ENCODE results near the gene C22orf39.

Gene C22orf39, protein sequence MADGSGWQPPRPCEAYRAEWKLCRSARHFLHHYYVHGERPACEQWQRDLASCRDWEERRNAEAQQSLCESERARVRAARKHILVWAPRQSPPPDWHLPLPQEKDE

DNA sequence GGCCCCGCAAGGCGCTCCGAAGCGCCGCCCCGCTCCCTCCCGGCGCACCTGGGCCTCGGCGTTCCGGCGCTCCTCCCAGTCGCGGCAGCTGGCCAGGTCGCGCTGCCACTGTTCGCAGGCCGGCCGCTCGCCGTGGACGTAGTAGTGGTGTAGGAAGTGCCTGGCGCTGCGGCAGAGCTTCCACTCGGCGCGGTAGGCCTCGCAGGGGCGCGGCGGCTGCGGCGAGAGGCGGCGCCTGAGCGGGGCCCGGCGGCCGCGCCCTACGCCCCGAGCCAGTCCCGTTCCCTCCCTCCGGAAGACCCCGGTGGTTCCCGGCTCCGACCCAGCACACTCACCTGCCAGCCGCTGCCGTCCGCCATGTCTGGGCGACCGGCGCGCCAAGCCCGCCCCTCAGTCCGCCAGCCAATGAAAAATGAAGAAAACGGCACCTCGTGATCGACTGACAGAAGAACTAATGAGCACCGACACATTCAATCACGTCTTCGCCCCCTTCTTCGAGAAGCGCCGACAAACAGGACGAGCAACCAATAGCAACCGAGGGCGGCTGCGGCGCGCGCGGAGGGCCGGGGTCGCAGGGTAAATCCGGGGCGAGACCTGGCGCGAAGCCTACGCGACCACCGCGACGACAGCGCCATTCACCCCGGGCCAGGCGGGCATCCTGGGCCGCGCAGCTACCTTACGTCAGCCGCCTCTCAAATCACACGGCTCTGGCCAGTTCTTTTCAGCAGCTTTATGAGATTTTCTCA is at the start of gene C22orf39:
Gene C22orf39 (minus strand): TSS at position 382 of the 746 bp plus-strand sequence. CDS start 23 bp downstream, at position 359.
- peak; percentile 98 for DNase-seq (ENCODE audit: low spot score)

DNA sequence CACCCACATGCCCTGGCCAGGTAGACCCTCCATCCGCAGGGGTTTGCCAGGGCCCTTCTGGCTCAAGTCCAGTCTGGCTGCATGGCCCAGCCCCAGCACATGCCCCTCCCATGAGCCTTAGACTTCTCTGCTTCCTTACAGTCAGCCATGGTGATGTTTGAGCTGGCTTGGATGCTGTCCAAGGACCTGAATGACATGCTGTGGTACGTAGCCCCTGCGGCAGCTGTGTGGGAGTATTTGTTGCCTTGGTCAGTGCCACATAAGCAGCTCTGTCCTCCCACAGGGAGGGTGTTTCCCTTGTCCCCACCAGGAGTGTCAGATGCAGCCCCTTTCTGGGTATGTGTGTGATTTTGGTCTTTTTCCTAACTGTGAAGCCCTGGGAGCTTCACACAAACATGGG is 49.7 kb upstream of the C22orf39 start:
- DNase-seq (ENCODE audit: low spot score), result no peak

DNA sequence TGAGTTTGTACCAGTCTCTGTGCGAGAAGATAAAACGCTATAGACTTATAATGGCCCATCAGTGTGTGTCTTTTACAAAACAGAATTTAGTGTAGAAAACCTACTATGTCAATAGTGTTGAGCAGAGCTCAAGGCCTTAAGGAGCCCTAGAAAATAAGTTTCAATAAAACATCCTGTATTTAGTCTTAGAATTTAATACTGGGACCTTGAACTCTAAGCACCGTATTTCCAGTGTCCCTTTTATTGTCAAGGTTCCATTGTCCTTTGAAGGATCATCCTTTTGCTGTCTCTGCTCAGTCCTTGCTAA is 48.8 kb upstream of the C22orf39 start:
- no peak for DNase-seq (ENCODE audit: low spot score)

DNA sequence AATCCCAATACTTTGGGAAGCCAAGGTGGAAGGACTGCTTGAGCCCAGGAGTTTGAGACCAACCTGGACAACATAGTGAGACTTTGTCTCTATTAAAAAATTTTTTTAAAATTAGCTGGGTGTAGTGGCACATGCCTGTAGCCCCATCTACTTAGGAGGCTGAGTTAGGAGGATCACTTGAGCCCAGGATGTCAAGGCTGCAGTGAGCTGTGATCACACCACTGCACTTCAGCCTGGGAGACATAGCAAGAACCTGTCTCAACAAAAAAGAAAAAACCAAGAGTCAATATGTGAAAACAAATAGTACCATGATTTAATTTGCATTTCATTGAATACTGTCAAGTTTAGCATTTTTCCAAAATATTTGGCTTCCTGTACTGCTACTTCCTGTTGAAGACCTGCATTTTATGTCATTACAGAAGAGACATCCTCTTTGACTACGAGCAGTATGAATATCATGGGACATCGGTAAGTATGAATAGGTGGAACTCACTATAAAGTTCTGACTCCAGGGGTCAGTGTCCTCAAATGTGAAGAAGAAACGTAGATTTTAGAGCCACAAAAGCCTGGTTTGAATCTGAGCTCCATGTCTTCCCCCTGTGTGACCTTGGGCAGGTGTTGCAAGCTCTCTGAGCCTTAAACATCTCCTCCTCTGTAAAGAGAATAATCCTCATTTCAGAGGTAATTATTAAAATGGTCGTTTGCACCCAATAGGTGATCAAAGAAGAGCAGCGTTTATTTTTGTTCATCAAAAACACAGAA is 48.2 kb upstream of the C22orf39 start:
- DNase-seq (ENCODE audit: low spot score), result peak; percentile 16

DNA sequence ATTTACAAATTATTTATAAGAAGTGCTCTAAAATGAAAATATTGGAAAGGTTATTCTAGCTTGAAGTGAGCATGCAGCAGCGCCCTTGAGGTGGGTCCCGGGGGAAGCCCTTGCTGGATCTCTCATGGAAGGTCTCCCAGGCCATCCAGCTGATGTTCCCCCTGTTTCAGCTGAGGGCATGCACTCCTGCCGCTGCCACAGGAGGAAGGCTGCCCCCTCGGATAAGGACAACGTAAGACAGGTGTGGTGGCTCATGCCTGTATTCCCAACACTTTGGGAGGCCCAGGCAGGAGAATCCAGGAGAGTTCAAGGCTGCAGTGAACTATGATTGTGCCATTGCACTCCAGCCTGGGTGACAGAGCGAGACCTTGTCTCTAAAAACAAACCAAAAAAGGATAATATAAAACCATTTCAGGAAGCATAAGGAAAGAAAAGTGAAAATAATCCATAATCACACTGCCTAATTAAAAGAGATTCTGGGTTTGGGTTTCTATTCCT is 47.2 kb upstream of the C22orf39 start:
- DNase-seq (ENCODE audit: low spot score), result no peak

DNA sequence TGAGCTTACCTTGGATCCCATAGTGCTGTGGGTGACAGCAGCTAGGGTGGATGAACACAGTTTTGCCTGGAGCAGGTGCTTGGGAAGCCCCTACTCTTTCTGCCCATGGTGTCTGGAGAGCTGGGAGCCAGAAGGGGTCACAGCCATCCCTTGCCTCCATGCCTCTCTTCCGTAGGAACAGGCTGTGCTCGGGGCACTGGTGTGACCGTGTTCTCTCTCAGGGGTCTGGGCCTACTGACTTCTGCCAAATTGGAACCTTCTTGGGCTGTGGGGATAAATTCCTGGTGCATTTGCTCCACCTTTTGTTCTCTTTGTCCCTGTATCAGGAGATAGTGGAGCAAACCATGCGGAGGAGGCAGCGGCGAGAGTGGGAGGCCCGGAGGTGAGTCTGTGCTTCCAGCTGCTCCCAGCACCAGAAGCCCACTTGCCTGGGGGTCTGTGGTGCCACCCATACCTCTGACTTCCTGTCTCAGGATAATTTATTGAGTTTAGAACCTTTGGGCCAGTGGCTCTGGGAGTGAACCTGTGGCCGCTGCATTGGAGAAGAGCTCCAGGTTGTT is 46.6 kb upstream of the C22orf39 start:
- no peak for DNase-seq (ENCODE audit: low spot score)

DNA sequence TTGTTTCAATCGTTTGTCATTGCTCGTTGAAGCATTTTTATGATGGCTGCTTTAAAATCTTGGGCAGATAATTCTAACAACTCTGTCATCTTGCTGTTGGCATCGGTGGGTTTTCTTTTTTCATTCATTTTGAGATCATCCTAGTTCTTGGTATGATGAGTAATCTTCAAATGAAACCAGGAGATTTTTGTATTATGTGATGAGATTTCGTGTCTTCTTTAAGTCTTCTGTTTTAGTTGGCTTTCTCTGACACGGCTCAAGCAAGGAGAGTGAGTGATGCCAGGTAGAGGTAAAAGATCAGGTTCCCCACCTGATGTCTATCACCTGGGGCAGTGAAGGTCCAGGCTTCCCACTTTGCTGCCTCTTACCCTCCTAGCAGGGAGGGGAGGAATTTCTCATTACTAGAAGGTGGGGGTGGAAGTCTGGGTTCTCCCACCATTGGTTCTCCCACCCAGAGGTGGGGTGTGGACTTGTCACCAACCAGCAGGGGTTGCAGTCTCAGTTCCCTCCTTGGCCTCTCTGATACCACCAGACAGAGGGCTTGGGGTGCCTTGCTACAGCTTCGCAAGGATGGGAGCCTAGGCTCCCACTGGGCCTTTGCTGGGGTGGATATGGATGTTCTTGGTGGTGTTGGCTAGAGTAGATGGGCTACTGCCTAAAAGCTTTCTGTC is 45.1 kb upstream of the C22orf39 start:
- no peak for DNase-seq (ENCODE audit: low spot score)

DNA sequence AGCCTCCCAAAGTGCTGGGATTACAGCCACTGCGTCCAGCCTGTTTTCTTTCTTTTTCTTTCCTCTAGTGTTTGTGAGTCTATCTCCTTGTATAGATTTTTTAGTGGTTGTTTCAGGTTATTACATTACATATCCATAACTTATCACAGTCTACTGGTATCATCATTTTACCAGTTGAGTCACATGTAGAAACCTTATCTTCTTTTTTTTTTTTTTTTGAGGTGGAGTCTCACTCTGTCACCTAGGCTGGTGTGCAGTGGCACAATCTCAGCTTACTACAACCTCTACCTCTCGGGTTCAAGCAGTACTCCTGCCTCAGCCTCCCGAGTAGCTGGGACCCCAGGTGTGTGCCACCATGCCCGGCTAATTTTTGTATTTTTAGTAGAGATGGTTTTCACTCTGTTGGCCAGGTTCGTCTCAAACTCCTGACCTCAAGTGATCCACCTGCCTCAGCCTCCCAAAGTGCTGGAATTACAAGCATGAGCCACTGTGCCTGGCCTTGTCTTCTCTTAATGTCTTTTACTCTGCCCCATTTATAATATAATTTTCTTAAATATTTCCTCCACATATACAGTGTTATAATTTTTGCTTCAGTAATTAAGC is 43.2 kb upstream of the C22orf39 start:
- DNase-seq (ENCODE audit: low spot score), result no peak

DNA sequence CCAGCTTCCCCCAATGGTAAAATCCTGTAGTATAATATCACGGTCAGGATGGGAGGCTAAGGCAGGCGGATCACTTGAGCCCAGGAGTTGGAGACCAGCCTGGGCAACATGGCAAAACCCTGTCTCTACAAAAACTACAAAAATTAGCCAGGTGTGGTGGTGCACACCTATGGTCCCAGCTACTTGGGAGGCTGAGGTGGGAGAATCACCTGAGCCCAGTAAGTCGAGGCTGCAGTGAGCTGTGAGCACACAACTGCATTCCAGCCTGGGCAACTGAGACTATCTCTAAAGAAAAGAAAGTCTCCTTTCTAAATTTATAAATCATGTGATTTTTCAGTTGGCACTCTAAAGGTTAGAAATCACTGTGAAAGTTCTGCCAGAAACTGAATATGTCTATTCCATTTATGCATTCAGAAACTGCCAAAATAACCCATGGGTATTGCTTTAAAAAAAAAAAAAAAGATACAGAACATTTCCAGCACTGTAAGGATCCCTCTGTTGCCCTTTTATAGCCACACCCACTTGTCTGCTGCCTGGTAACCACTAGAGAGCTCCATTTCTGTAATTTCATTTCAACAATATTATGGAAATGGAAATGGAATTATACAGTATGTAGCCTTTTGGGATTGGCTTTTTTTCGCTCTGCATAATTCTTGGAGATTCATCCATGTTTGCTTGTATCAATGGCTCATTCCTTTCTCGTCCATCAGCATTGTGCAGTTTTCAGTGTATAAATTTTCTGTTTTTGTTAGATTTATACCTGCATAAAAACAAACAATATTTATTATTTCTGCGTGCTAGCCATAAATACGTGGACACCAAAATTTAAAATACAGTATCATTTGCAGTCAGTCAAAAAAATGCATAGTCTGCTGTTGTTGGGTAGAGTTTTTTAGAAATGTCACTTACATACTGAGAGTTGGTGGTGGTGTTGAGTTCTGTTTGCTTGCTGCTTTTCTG is 41.7 kb upstream of the C22orf39 start:
- peak; percentile 22 for DNase-seq (ENCODE audit: low spot score)

DNA sequence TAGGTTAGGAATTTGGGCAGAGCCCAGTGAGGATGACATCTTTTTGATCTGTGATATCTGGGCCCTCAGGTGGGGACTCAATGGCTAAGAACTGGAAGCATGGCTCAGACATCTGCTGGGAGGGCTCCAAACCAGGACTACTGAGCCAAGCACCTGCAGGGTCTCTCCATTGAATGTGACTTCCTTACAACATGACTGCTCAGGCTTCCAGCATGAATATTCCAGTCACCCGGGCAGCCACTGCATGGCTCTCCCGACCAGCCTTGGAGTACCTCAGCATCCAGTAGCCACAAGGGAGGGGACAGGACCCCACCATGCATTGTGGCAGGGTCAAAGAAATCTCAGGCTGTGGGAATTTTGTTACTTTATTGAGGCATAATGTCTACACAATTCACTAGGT is 40.8 kb upstream of the C22orf39 start:
- no peak for DNase-seq (ENCODE audit: low spot score)

DNA sequence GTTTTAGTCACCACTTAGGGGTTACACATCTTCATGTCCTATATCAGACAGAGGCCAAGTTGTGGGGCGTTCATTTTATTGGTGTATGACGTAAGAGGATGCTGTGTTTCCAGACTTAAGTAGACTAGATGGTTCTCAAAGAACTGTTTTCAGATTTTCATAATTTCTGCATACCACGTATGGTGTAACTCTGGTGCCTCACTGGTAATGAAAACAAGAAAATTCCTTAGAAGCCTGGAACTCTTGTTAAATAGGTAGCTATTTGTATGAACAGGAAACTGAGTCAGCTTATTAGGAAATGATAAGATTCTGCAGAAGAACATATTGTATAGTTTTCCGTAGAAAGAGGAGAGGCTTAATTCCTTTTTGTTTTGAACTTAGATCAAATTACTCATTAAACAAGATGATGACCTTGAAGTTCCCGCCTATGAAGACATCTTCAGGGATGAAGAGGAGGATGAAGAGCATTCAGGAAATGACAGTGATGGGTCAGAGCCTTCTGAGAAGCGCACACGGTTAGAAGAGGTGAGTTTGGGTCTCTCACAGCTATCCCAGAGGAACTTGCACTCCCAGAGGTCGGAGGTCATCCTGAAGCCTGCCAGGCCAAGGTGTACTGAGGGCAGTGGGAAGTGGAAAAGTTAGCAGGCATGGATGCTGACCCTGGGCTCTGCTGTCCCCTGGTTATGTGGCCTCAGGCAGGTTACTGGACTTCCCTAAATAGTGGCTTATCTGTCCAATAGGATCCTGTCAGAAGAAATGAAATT is 36.2 kb upstream of the C22orf39 start:
- DNase-seq (ENCODE audit: low spot score), result no peak

DNA sequence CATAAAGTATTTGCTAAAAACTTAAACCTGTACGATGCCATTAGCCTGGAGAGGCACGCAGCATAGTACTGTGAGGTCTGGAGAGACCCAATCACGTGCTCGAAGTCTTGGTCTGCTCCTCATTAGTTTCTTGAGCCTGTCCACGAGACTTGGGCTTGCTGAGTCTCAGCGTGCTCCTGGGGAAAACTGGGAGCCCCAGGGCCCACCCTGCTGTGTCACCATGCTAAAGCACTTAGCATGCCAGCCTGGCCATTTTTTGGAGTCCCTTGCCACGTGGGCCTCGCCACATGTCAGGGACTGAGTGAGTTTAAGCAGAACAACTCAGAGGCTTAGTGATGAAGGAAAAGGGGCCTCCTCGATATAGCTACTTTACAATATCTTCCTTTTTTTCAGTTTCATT is 34.8 kb upstream of the C22orf39 start:
- no peak for DNase-seq (ENCODE audit: low spot score)

DNA sequence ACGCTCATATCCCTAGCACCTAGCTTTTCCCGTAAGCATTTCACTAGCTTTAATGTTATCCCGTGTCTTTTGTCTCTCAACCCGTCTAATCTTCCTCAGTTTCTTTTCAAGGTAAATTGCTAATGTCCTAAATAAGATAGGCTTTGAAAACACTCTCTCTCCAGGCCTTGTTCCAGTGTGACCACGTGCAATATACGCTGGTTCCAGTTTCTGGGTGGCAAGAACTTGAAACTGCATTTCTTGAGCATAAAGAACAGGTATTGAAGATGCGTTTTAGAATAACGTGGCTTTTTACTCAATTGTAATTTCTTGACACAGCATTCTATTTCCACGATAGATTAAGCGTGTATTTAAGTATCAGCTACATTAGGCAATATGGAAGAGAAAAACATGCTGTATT is 33.3 kb upstream of the C22orf39 start:
- DNase-seq (ENCODE audit: low spot score), result no peak

DNA sequence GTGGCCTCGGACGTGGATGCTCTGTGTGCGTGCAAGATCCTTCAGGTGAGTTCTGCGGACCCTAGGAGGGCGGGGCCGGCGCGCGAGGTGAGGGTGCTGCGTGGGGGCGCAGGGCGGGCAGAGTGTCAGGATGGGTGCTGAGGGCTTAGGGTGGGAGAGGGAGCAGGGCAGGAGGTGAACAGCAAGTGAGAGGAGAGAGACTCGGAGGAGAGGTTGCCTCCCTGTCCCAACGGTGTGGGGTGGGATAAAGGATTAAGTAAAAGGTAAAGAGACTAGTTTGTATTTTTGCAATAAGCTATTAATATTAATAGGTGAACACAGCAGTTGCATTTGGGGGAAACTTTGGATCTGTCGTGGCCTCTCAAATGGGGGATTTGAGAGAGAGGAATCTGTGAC is 32.7 kb upstream of the C22orf39 start:
- no peak for DNase-seq (ENCODE audit: low spot score)

DNA sequence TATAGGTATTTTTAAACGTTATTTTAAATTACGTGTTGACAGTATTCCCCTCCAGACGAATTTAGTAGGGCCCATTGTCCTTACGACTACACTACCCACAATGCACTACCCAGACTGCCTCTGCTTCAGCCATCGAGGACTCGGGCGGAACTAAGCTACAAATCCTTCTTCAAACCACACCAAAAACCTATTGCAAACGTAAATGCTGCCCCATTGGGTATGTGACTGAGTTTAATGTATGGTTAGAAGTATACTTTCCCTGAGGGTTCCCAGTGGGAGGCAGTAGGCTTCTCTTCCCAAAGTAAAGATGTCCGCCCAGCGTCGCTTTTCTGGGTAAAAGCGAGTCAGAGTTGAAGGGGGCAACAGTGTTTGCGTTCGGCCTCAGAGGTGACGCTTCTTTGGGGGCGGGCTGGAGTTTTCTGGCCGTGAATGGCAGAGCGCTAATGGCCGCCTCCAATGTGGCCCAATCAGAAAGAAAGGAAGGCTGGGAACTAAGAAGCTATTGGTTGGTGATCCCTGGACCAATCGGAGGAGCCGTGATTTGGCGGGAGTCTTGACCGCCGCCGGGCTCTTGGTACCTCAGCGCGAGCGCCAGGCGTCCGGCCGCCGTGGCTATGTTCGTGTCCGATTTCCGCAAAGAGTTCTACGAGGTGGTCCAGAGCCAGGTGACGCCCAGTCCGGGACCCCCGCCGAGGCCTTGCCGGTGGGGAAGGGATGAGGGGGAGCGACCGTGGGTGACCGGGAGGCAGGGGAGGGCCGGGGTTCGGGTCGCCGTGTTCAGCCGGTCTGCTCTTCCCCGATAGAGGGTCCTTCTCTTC is 32.1 kb upstream of the C22orf39 start, which contains the start of gene CDC45:
Gene CDC45 (plus strand): TSS at position 566 of the 818 bp plus-strand sequence. CDS start 49 bp downstream, at position 615.
- DNase-seq (ENCODE audit: low spot score), result peak; percentile 99

DNA sequence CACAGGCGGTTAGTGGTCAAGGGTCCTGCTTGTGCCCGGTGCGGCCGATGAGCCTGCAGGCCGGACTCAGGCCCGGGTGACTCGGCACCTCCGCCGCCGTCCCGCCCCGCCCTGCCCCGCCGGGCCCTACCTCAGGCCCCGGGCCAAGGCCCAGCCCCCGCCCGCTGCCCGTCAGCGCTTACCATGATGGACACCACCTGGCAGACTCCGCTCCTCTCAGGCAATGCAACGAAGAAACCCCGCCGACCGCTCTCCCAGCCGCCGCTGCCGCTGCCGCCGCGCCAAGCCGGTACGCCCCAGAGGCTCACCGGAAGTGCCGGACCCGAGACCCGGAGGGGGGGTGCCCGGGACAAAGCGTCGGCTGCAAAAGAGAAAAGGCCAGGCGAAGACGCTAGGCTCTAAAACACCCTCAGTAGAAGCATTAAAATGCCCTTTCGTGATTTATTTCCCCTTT is 31.4 kb upstream of the C22orf39 start, which contains the start of gene UFD1:
Gene UFD1 (minus strand): TSS at position 293 of the 454 bp plus-strand sequence. CDS start 108 bp downstream, at position 185.
- peak; percentile 77 for DNase-seq (ENCODE audit: low spot score)

DNA sequence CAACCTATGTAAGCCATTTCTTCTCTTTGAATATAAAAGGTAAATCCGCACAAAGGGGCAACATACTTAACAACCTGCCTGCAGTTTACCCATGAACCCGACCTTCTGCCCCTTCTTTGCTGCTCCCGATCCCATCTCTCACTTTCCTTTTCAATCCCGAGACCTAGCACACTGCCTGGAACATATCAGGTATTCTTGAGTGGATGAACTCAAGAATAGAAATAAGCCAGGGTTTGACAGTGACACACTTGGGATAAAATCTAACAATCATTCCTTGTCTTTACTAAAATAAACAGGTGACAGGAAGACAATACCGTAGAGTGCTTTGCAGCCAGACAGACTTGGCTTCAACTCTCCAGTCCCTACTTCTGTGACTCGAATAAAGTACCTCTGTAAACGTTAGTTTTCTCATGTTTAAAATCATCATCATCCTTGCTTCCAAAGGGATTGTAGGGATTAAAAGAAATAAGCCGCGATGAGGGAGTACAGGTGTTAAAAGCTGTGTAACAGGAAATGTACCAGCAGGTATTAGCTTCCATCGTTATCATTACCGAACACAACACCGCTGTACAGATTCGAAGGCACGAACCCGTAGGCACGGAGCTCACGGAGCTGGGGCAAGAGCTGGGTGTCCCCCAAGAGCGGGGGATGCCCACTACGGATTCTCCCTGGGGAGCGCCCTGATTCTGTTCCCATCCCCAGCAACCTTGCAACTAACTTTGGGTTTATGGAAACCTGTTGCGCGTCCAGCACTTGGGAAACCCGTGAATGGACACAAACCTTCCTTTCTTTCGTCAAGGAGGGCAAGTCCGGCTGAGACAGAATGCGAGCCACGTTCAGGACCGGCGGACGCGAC is 30.8 kb upstream of the C22orf39 start:
- no peak for DNase-seq (ENCODE audit: low spot score)

Measured in cerebellar cortex (tissue), 1 donor.